H1 (cell line): Measurements from ENCODE around the gene SYDE2. TPM values are rescaled to one million over a fixed set of nuclear protein-coding genes. Genes with fewer than 3 reads are reported as not detected.

Experiments used
- CTCF ChIA-PET: fragments of 300-600 bp; sonication (Branson Sonifier 250); formaldehyde crosslinking; loops from one replicate; lab custom pipeline; 2021; ENCODE audit not compliant: partially characterized antibody; lab: Charles Lee
- POLR2A ChIA-PET: fragments of 300-600 bp; sonication (Branson Sonifier 250); formaldehyde crosslinking; loops from one replicate; lab custom pipeline; 2021; ENCODE audit warnings: inconsistent platforms; ENCODE audit not compliant: partially characterized antibody; lab: Charles Lee
- DNase-seq, 2 experiments: peaks; one replicate each; pipeline versions ENCODE4 v3.0.0 to v3.0.0-alpha.2; 2010 to 2022; ENCODE audit warnings: low spot score in 2 of 2, low read depth in 1 of 2, mixed read lengths in 1 of 2
- FAIRE-seq: peaks from 2 replicates; lab custom pipeline; 2011; peaks lifted over from hg19 to GRCh38; lab: Jason Lieb, UNC
- H2AFZ ChIP-seq: 2 replicates; pipeline ENCODE4 v1.8.1; 2012; ENCODE audit warnings: low read length, inconsistent platforms
- H2AK5ac ChIP-seq: 2 replicates; pipeline ENCODE4 v1.6.1; 2013; ENCODE audit warnings: low read depth, low read length
- H2BK120ac ChIP-seq: replicated peaks from 2 replicates; pipeline ENCODE3; 2013; ENCODE audit warnings: low read depth, low read length, inconsistent platforms
- H2BK12ac ChIP-seq: 2 replicates; pipeline ENCODE4 v1.6.1; 2013; ENCODE audit warnings: low read depth, low read length
- H2BK15ac ChIP-seq: 2 replicates; pipeline ENCODE4 v1.6.1; 2013; ENCODE audit warnings: low read length
- H2BK20ac ChIP-seq: 2 replicates; pipeline ENCODE4 v1.6.1; 2013; ENCODE audit warnings: low read length
- H2BK5ac ChIP-seq: 2 replicates; pipeline ENCODE4 v1.6.1; 2013; ENCODE audit warnings: low read depth, low read length
- H3K14ac ChIP-seq: 2 replicates; pipeline ENCODE4 v1.6.1; 2013; ENCODE audit warnings: inconsistent platforms; ENCODE audit not compliant: insufficient read length
- H3K18ac ChIP-seq: 2 replicates; pipeline ENCODE4 v1.6.1; 2013; ENCODE audit warnings: low read length; ENCODE audit errors: extremely low read depth
- H3K23ac ChIP-seq: 2 replicates; pipeline ENCODE4 v1.6.1; 2013; ENCODE audit warnings: inconsistent platforms; ENCODE audit not compliant: insufficient read length
- H3K23me2 ChIP-seq: 2 replicates; pipeline ENCODE4 v1.6.1; 2013; ENCODE audit warnings: low read depth, low read length
- H3K27ac ChIP-seq: 2 replicates; pipeline ENCODE4 v1.6.1; 2011; ENCODE audit warnings: low read depth, low read length, inconsistent platforms
- H3K27me3 ChIP-seq, 4 experiments: replicated peaks in 1 of 4; 1 replicate in 1 of 4; 2 replicates in 3 of 4; pipeline versions ENCODE4 v1.6.1 to v1.8.1; 2011 to 2013; ENCODE audit warnings: low read length in 3 of 4, mild to moderate bottlenecking in 3 of 4, inconsistent platforms in 2 of 4, mixed read lengths in 2 of 4, moderate library complexity in 1 of 4; ENCODE audit not compliant: control insufficient read depth in 3 of 4, insufficient read depth in 3 of 4; ENCODE audit errors: extremely low read depth in 1 of 4
- H3K36me3 ChIP-seq, 4 experiments: 2 replicates each; pipeline versions ENCODE4 v1.6.1 to v1.8.1; 2011 to 2013; ENCODE audit warnings: mild to moderate bottlenecking in 4 of 4, low read length in 3 of 4, moderate library complexity in 2 of 4, control low read depth in 1 of 4, inconsistent platforms in 1 of 4; ENCODE audit not compliant: insufficient read depth in 4 of 4, control insufficient read depth in 2 of 4
- H3K4ac ChIP-seq: replicated peaks from 2 replicates; pipeline ENCODE3; 2013; ENCODE audit warnings: low read length, low read depth, mixed read lengths, inconsistent platforms; ENCODE audit not compliant: insufficient read length
- H3K4me1 ChIP-seq, 4 experiments: replicated peaks in 1 of 4; 1 replicate in 1 of 4; 2 replicates in 3 of 4; pipeline versions ENCODE4 v1.6.1 to v1.8.1; 2011 to 2013; ENCODE audit warnings: low read length in 3 of 4, inconsistent platforms in 2 of 4, mixed read lengths in 1 of 4; ENCODE audit not compliant: insufficient read depth in 4 of 4, control insufficient read depth in 3 of 4
- H3K4me2 ChIP-seq, 2 experiments: 2 replicates each; pipeline versions ENCODE4 v1.6.1 to v1.8.1; 2011 to 2013; ENCODE audit warnings: low read depth in 2 of 2, low read length in 2 of 2, control low read depth in 1 of 2, inconsistent platforms in 1 of 2, mild to moderate bottlenecking in 1 of 2; ENCODE audit not compliant: insufficient read depth in 1 of 2
- H3K4me3 ChIP-seq, 4 experiments: fragments of 200-600, 300-600 bp in 1 of 4; sonication (generic), shearing (Covaris generic), sonication (Bioruptor Twin) in 1 of 4; 2 replicates each; pipeline versions ENCODE4 v1.5.1 to v1.8.1; 2011 to 2016; ENCODE audit warnings: low read length in 4 of 4, low read depth in 3 of 4, control low read depth in 2 of 4, inconsistent platforms in 2 of 4, mild to moderate bottlenecking in 2 of 4, mixed read lengths in 1 of 4, moderate library complexity in 1 of 4; ENCODE audit not compliant: insufficient read depth in 2 of 4; ENCODE audit errors: extremely low read depth in 1 of 4
- H3K56ac ChIP-seq: replicated peaks from 2 replicates; pipeline ENCODE3; 2013; ENCODE audit warnings: low read depth, mild to moderate bottlenecking, mixed read lengths, low read length, inconsistent platforms; ENCODE audit not compliant: insufficient read length
- H3K79me1 ChIP-seq: 2 replicates; pipeline ENCODE4 v1.6.1; 2013; ENCODE audit warnings: low read depth, low read length, control low read depth
- H3K79me2 ChIP-seq, 2 experiments: 2 replicates each; pipeline versions ENCODE4 v1.6.1 to v1.8.1; 2012 to 2013; ENCODE audit warnings: low read length in 2 of 2, mild to moderate bottlenecking in 2 of 2, inconsistent platforms in 1 of 2; ENCODE audit not compliant: insufficient read depth in 2 of 2, control insufficient read depth in 1 of 2
- H3K9ac ChIP-seq, 4 experiments: replicated peaks in 1 of 4; 1 replicate in 1 of 4; 2 replicates in 3 of 4; pipeline versions ENCODE4 v1.6.1 to v1.8.1; 2011 to 2013; ENCODE audit warnings: low read depth in 3 of 4, low read length in 3 of 4, control low read depth in 2 of 4, mild to moderate bottlenecking in 2 of 4, moderate library complexity in 2 of 4, inconsistent platforms in 1 of 4; ENCODE audit errors: extremely low read depth in 1 of 4
- H3K9me3 ChIP-seq, 2 experiments: 2 replicates each; pipeline versions ENCODE4 v1.6.1 to v1.8.1; 2012 to 2013; ENCODE audit warnings: mild to moderate bottlenecking in 2 of 2, moderate library complexity in 2 of 2, control low read depth in 1 of 2, inconsistent platforms in 1 of 2, low read depth in 1 of 2, low read length in 1 of 2, mixed read lengths in 1 of 2; ENCODE audit not compliant: insufficient read depth in 2 of 2
- H4K20me1 ChIP-seq, 2 experiments: replicated peaks in 1 of 2; 2 replicates each; pipeline versions ENCODE3 to v1.8.1; 2011 to 2013; ENCODE audit warnings: inconsistent platforms in 2 of 2, low read length in 2 of 2, mild to moderate bottlenecking in 1 of 2; ENCODE audit not compliant: insufficient read depth in 2 of 2, control insufficient read depth in 1 of 2
- H4K5ac ChIP-seq: 2 replicates; pipeline ENCODE4 v1.6.1; 2013; ENCODE audit warnings: low read length, low read depth, mixed read lengths, inconsistent platforms; ENCODE audit not compliant: insufficient read length
- H4K8ac ChIP-seq: 2 replicates; pipeline ENCODE4 v1.8.0; 2013; ENCODE audit warnings: mild to moderate bottlenecking, moderate library complexity, low read length, inconsistent platforms; ENCODE audit not compliant: insufficient read depth; ENCODE audit errors: extremely low read depth
- H4K91ac ChIP-seq: replicated peaks from 2 replicates; pipeline ENCODE3; 2013; ENCODE audit warnings: low read length, mixed read lengths, inconsistent platforms; ENCODE audit not compliant: insufficient read length
- CHD2 ChIP-seq: IDR thresholded peaks from 2 replicates; pipeline ENCODE4 v1.6.1; 2012; ENCODE audit warnings: low read length, improper control_type of control experiment
- GABPA ChIP-seq: IDR thresholded peaks from 2 replicates; pipeline ENCODE4 v1.6.1; 2011; ENCODE audit warnings: mild to moderate bottlenecking, low read length, moderate library complexity, borderline replicate concordance; ENCODE audit not compliant: insufficient read depth
- HDAC2 ChIP-seq, 2 experiments: fragments of 300-600 bp in 1 of 2; sonication (generic) in 1 of 2; IDR thresholded peaks; 2 replicates each; pipeline ENCODE4 v1.6.1; 2011 to 2012; ENCODE audit warnings: low read depth in 2 of 2, low read length in 2 of 2, mild to moderate bottlenecking in 2 of 2, moderate library complexity in 2 of 2, borderline replicate concordance in 1 of 2, inconsistent platforms in 1 of 2
- JUND ChIP-seq: IDR thresholded peaks from 2 replicates; pipeline ENCODE4 v1.6.1; 2011; ENCODE audit warnings: mild to moderate bottlenecking, improper control_type of control experiment, low read length
- MAX ChIP-seq: IDR thresholded peaks from 2 replicates; pipeline ENCODE4 v1.6.1; 2012; ENCODE audit warnings: inconsistent platforms
- RFX5 ChIP-seq: IDR thresholded peaks from 2 replicates; pipeline ENCODE4 v1.6.1; 2011; ENCODE audit warnings: low read depth, low read length, improper control_type of control experiment, borderline replicate concordance
- RXRA ChIP-seq: IDR thresholded peaks from 2 replicates; pipeline ENCODE4 v1.6.1; 2011; ENCODE audit warnings: low read depth, mild to moderate bottlenecking, low read length, moderate library complexity; ENCODE audit not compliant: insufficient read depth
- TAF1 ChIP-seq: IDR thresholded peaks from 2 replicates; pipeline ENCODE4 v1.6.1; 2011; ENCODE audit warnings: mild to moderate bottlenecking, low read depth, low read length
- USF2 ChIP-seq: IDR thresholded peaks from 2 replicates; pipeline ENCODE4 v1.6.1; 2011; ENCODE audit warnings: low read length, improper control_type of control experiment
- YY1 ChIP-seq: IDR thresholded peaks from 2 replicates; pipeline ENCODE4 v1.6.1; 2011; ENCODE audit warnings: low read depth, mild to moderate bottlenecking, low read length
- WGBS, 2 experiments: shearing (Covaris generic) in 1 of 2; methylation state at CpG; one replicate each; pipeline versions ENCODE4 v1.1.6 to v1.1.7; 2013 to 2015; ENCODE audit warnings: low lambda C conversion rate in 2 of 2, mixed read lengths in 2 of 2, inconsistent platforms in 1 of 2, low coverage in 1 of 2, missing lambda C conversion rate in 1 of 2; ENCODE audit not compliant: insufficient replicate concordance in 2 of 2, insufficient coverage in 1 of 2, insufficient read length in 1 of 2; ENCODE audit errors: extremely low coverage in 1 of 2, missing lambda C conversion rate in 1 of 2; 5-methylcytosine and 5-hydroxymethylcytosine counted together
- polyA plus RNA-seq, 7 experiments: library from polyadenylated mRNA; depleted of rRNA in 3 of 7; stranded (reverse) in 5 of 7; unstranded in 2 of 7; fragments of >200 nt in 5 of 7; fragments of 200-250 nt in 2 of 7; gene quantifications; 1 replicate in 5 of 7; 2 replicates in 1 of 7; 4 replicates in 1 of 7; pipeline versions ENCODE4 v1.2.1 to v1.2.3, GENCODE V29; 2011 to 2013; ENCODE audit warnings: missing spikeins in 2 of 7, mixed read lengths in 2 of 7
- total RNA-seq: library from RNA; stranded (reverse); fragmentation: NEBNext Ultra II Directional; extraction: Animal tissue kit (Norgen Biotek cat#: 25700); gene quantifications from 2 replicates; pipeline ENCODE4 v1.2.1, GENCODE V29; 2021

Gene SYDE2
- total and polyA plus RNA-seq, 2 of the 8 experiments (the other 6 are each of a cell fraction or from before 2014, with no cell fraction given): 1.6 to 14.6 TPM

GRCh38 chr1:85244271-85245061, 43.6 kb upstream of the SYDE2 start:
- Histone ChIP-seq H2BK5ac (no peak overlapping the region), H3K9ac (no peak overlapping the region), H3K27ac (no peak overlapping the region), H3K23me2 (no peaks in the 10 kb centered on the region), H2AK5ac (no peak overlapping the region), H2BK20ac (no peak overlapping the region), H4K20me1 (no peaks in the 10 kb centered on the region), H3K4me2 (no peak overlapping the region), H3K79me2 (no peaks in the 10 kb centered on the region), H3K4me3 (no peak overlapping the region), H3K18ac (no peak overlapping the region), H4K5ac (no peak overlapping the region), H2BK12ac (no peak overlapping the region), H2BK15ac (0 out of 2 replicates have a peak overlapping the region, but pooled peaks have one; percentile 14), H3K56ac (no peak overlapping the region), H2AFZ (peak overlapping the region; percentile 84; the same call in 1 of the 2 replicates), H3K4ac (no peak overlapping the region), H3K9me3 (peaks cover 4% of the 10 kb centered on the region in 2 experiments; a peak in 2 of 4 replicates), H3K14ac (no peak overlapping the region), H4K8ac (no peak overlapping the region), H3K36me3 (no peaks in the 10 kb centered on the region), H3K79me1 (no peaks in the 10 kb centered on the region), H3K27me3 (no peaks in the 10 kb centered on the region), H3K23ac (no peak overlapping the region), H3K4me1 (peaks cover 0 to 1% (median 0%) of the 10 kb centered on the region in 4 experiments; a peak in 2 of 7 replicates), H2BK120ac (no peak overlapping the region), H4K91ac (no peak overlapping the region)
- 88% methylated on average over 4 of the region's 4 CpGs; no CpG with 5 or more reads in 1 of the 2 experiments for WGBS, 2 experiments
- FAIRE-seq (no peak), DNase-seq (no peak)
- POLR2A ChIA-PET: interaction anchor here (1.8 kb wide), 1 partner anchor 8 kb away, joined by 6 read pairs; no protein-coding TSS in a partner anchor
- CTCF ChIA-PET: interaction anchor here (0.8 to 10.5 kb wide), 8 partner anchors 10 to 299 kb away, joined by 3 to 115 read pairs (median 8); partner anchors contain the start of gene C1orf52
- TF ChIP-seq HDAC2 (IDR thresholded peaks at IDR 0.05; ENCODE audit: borderline replicate concordance in 1 of 2, low read depth in 2 of 2, low read length in 2 of 2): no peak
- TF ChIP-seq RXRA: no peak
- TF ChIP-seq YY1: no peak
- no peak for TF ChIP-seq GABPA
- no peak for TF ChIP-seq MAX
- no peak for TF ChIP-seq JUND
- no peak for TF ChIP-seq CHD2
- no peak for TF ChIP-seq USF2
- no peak for TF ChIP-seq RFX5
- TF ChIP-seq TAF1: no peak
